H1 (cell line): ENCODE results near the gene FGD6. TPM values are rescaled to one million over a fixed set of nuclear protein-coding genes. Genes with fewer than 3 reads are reported as not detected.

Experiments
- CREB1 ChIP-seq: IDR thresholded peaks from 2 replicates; pipeline ENCODE4 v1.6.1; 2012; ENCODE audit warnings: inconsistent platforms
- EP300 ChIP-seq, 2 experiments: IDR thresholded peaks; 1 replicate in 1 of 2; 2 replicates in 1 of 2; pipeline ENCODE4 v1.6.1; 2011 to 2012; ENCODE audit warnings: low read depth in 2 of 2, low read length in 2 of 2, mild to moderate bottlenecking in 2 of 2, borderline replicate concordance in 1 of 2, inconsistent platforms in 1 of 2, moderate library complexity in 1 of 2
- RXRA ChIP-seq: IDR thresholded peaks from 2 replicates; pipeline ENCODE4 v1.6.1; 2011; ENCODE audit warnings: low read depth, mild to moderate bottlenecking, low read length, moderate library complexity; ENCODE audit not compliant: insufficient read depth
- TCF12 ChIP-seq: IDR thresholded peaks from 2 replicates; pipeline ENCODE4 v1.6.1; 2011; ENCODE audit warnings: low read depth, mild to moderate bottlenecking, low read length
- polyA plus RNA-seq, 7 experiments: library from polyadenylated mRNA; depleted of rRNA in 3 of 7; stranded (reverse) in 5 of 7; unstranded in 2 of 7; fragments of >200 nt in 5 of 7; fragments of 200-250 nt in 2 of 7; gene quantifications; 1 replicate in 5 of 7; 2 replicates in 1 of 7; 4 replicates in 1 of 7; pipeline versions ENCODE4 v1.2.1 to v1.2.3, GENCODE V29; 2011 to 2013; ENCODE audit warnings: missing spikeins in 2 of 7, mixed read lengths in 2 of 7
- total RNA-seq: library from RNA; stranded (reverse); fragmentation: NEBNext Ultra II Directional; extraction: Animal tissue kit (Norgen Biotek cat#: 25700); gene quantifications from 2 replicates; pipeline ENCODE4 v1.2.1, GENCODE V29; 2021

The FGD6 gene
- total and polyA plus RNA-seq, 2 of the 8 experiments (the other 6 are each of a cell fraction or from before 2014, with no cell fraction given): 12.2 to 24.3 TPM

DNA sequence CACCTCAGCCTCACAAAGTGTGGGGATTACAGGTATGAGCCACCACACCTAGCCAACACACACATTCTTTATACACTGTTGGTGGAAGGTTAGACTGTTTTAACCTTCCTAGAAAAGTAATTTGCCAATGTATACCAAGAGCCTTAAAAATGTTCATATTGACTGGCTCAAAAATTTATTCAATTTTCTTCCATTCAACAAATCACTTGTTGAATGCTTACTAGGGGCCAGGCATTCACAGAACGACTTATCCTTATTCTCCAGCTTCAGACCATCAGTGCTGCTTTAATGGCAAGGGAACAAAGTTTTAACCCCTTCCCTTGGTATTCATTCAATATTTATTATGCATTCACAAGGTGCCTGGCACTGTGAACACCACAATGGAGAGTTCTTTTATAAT, 146.9 kb downstream of the FGD6 start (continued):
- no peak for TF ChIP-seq TCF12
- no peak for TF ChIP-seq CREB1
- TF ChIP-seq EP300 (IDR thresholded peaks at IDR 0.05; ENCODE audit: borderline replicate concordance in 1 of 2, low read depth in 2 of 2, low read length in 2 of 2): no peak
- TF ChIP-seq RXRA: no peak
